ENCODE data around the gene VPS9D1. TPM values are rescaled to one million over a fixed set of nuclear protein-coding genes. Genes with fewer than 3 reads are reported as not detected.

Gene VPS9D1
- total and polyA plus RNA-seq, 4 donors = 6.1 to 26.1 (median 18.2) TPM

GRCh38 chr16:89739383-89739782 lies 18.7 kb upstream of the VPS9D1 start:
- Histone ChIP-seq H3K9ac (ENCODE audit: insufficient read depth in 1 of 2, low read length in 2 of 2) (no peak overlapping the region), H3K9me3 (ENCODE audit: control insufficient read depth in 4 of 4, insufficient read depth in 3 of 4, low read length in 3 of 4) (no peaks in the 10 kb centered on the region), H3K36me3 (ENCODE audit: control insufficient read depth in 4 of 4, insufficient read depth in 4 of 4, low read length in 4 of 4) (peaks cover 23 to 58% (median 29%) of the 10 kb centered on the region in 4 donors), H3K4me1 (ENCODE audit: control insufficient read depth in 5 of 5, insufficient read depth in 5 of 5, low read length in 5 of 5) (no peaks in the 10 kb centered on the region), H3K27me3 (ENCODE audit: control insufficient read depth in 3 of 3, insufficient read depth in 3 of 3, low read length in 2 of 3) (no peaks in the 10 kb centered on the region), H3K27ac (ENCODE audit: low read depth in 1 of 2, low read length in 1 of 2) (no peak overlapping the region), H3K4me3 (no peak overlapping the region)
- no peak for DNase-seq
- no peak for ATAC-seq (ENCODE audit: insufficient read depth, low FRiP score)
- TF ChIP-seq CTCF (IDR thresholded peaks at IDR 0.05; ENCODE audit: control extremely low read depth, extremely low read depth) = no peak
- 89 to 95% methylated on average over 9 of the region's 9 CpGs for WGBS, 2 donors

GRCh38 chr16:89738538-89739317 lies 18.0 kb upstream of the VPS9D1 start:
- Histone ChIP-seq H3K9ac (ENCODE audit: insufficient read depth in 1 of 2, low read length in 2 of 2) (no peak overlapping the region), H3K27me3 (ENCODE audit: control insufficient read depth in 3 of 3, insufficient read depth in 3 of 3, low read length in 2 of 3) (no peaks in the 10 kb centered on the region), H3K36me3 (ENCODE audit: control insufficient read depth in 4 of 4, insufficient read depth in 4 of 4, low read length in 4 of 4) (peaks cover 25 to 62% (median 31%) of the 10 kb centered on the region in 4 donors), H3K27ac (ENCODE audit: low read depth in 1 of 2, low read length in 1 of 2) (no peak overlapping the region), H3K9me3 (ENCODE audit: control insufficient read depth in 4 of 4, insufficient read depth in 3 of 4, low read length in 3 of 4) (no peaks in the 10 kb centered on the region), H3K4me1 (ENCODE audit: control insufficient read depth in 5 of 5, insufficient read depth in 5 of 5, low read length in 5 of 5) (no peaks in the 10 kb centered on the region), H3K4me3 (no peak overlapping the region)
- DNase-seq (no peak), ATAC-seq (ENCODE audit: insufficient read depth, low FRiP score) (no peak)
- TF ChIP-seq CTCF (IDR thresholded peaks at IDR 0.05; ENCODE audit: control extremely low read depth, extremely low read depth) = no peak
- 88 to 93% methylated on average over 20 of the region's 20 CpGs for whole genome bisulfite sequencing, 2 donors

GRCh38 chr16:89738072-89738377 lies 17.3 kb upstream of the VPS9D1 start:
- H3K4me1 ChIP-seq (ENCODE audit: control insufficient read depth in 5 of 5, insufficient read depth in 5 of 5, low read length in 5 of 5) = no peaks in the 10 kb centered on the region
- no peaks in the 10 kb centered on the region for H3K27me3 ChIP-seq (ENCODE audit: control insufficient read depth in 3 of 3, insufficient read depth in 3 of 3, low read length in 2 of 3)
- DNase-seq (no peak), ATAC-seq (ENCODE audit: insufficient read depth, low FRiP score) (no peak)
- no peak overlapping the region for H3K27ac ChIP-seq (ENCODE audit: low read depth in 1 of 2, low read length in 1 of 2)
- WGBS, 2 donors = 93 to 97% methylated on average over 14 of the region's 14 CpGs
- no peak for TF ChIP-seq CTCF (IDR thresholded peaks at IDR 0.05; ENCODE audit: control extremely low read depth, extremely low read depth)
- no peak overlapping the region for H3K9ac ChIP-seq (ENCODE audit: insufficient read depth in 1 of 2, low read length in 2 of 2)
- peaks cover 29 to 69% (median 37%) of the 10 kb centered on the region in 4 donors for H3K36me3 ChIP-seq (ENCODE audit: control insufficient read depth in 4 of 4, insufficient read depth in 4 of 4, low read length in 4 of 4)
- H3K4me3 ChIP-seq = no peak overlapping the region
- no peaks in the 10 kb centered on the region for H3K9me3 ChIP-seq (ENCODE audit: control insufficient read depth in 4 of 4, insufficient read depth in 3 of 4, low read length in 3 of 4)
